ENCODE measurements around the gene ABL2.

DNA sequence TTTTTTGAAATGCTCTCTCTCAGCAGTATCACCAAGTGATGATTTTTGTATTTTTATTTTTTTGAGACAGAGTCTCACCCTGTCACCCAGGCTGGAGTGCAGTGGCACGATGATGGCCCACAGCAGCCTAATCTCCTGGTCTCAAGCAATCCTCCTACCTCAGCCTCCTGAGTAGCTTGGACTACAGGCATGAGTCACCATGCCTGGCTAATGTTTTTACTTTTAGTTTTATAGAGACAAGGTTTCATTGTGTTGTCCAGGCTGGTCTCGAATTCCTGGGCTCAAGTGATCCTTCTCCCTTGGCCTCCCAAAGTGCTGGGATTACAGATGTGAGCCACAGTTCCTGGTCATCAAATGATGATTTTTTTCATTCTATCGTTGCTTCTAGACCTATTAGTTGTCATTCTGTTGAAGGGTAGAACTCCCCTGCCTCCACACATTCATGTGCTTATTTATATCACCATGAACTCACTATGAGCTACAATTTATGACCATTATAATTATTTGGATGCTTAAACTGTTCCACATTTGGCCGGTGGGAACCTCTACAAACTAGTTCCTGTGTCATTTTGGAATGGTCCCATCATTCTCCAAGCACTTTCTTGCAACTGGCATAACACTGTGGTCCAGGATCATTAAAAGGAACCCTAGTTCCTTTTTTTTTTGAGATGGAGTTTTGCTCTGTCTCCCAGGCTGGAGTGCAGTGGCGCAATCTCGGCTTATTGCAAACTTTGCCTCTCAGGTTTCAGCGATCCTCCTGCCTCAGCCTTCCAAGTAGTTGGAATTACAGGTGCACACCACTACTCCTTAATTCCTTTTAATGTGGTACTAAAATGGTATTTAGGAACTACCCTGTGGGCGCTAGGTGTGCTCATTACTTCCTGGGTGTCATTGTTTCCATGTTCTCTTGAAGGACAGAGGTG, 167.9 kb downstream of the ABL2 start:
- TF ChIP-seq ZNF274 (IDR thresholded peaks at IDR 0.05; ENCODE audit: low read depth, low read length) (no peak), YY1 (IDR thresholded peaks at IDR 0.05; ENCODE audit: insufficient read depth, insufficient read length) (no peak)
